Right lobe of liver (tissue), 4 donors: ENCODE measurements around the gene TIMM23.

Source experiments
- POLR2A ChIP-seq: fragments of 450-650 bp; IDR thresholded peaks from one replicate; pipeline ENCODE4 v1.6.1; 2017; ENCODE audit warnings: antibody characterized with exemption, mild to moderate bottlenecking
- TF ChIP-seq, protein P1 (sequence below), 4 donors: fragments of 200-600 bp in 3 of 4; fragments of 450-650 bp in 1 of 4; IDR thresholded peaks; one replicate each; pipeline versions ENCODE4 v1.5.1 to v1.8.0; 2016 to 2022; ENCODE audit warnings: antibody characterized with exemption in 4 of 4, mild to moderate bottlenecking in 2 of 4
- donor health status: DM: no; HTN: no; CAD: no.
- donor health status: DM: no; HTN: no; CAD: no.
- donor health status: DM: no; HTN: yes; CAD: no.

DNA sequence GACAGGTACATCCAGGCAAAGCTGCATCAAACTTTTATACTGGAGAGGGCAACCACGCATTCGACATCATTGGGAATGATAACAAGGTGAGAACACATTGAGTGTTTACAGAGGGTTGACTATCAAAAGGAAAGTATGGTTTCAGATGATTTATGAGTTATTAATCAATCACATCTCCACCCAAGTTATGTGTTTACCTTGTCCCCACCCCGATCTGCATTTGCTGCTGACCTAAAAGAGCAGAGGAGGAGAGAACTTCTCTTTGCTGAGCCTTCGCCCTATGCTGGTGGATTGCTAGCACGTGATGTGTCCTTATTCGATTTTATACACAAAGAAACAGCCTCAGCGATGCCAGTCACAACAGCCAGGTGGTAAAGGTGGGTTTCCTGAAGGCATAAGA, 74.0 kb downstream of the TIMM23 start, which contains the start of gene MSMB:
- TF ChIP-seq, protein P1, sequence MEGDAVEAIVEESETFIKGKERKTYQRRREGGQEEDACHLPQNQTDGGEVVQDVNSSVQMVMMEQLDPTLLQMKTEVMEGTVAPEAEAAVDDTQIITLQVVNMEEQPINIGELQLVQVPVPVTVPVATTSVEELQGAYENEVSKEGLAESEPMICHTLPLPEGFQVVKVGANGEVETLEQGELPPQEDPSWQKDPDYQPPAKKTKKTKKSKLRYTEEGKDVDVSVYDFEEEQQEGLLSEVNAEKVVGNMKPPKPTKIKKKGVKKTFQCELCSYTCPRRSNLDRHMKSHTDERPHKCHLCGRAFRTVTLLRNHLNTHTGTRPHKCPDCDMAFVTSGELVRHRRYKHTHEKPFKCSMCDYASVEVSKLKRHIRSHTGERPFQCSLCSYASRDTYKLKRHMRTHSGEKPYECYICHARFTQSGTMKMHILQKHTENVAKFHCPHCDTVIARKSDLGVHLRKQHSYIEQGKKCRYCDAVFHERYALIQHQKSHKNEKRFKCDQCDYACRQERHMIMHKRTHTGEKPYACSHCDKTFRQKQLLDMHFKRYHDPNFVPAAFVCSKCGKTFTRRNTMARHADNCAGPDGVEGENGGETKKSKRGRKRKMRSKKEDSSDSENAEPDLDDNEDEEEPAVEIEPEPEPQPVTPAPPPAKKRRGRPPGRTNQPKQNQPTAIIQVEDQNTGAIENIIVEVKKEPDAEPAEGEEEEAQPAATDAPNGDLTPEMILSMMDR (IDR thresholded peaks at IDR 0.05), result no peak
- no peak for TF ChIP-seq POLR2A
